Kidney epithelial cell (primary cell): Measurements from ENCODE around the gene GHRHR. TPM values are rescaled to one million over a fixed set of nuclear protein-coding genes. Genes with fewer than 3 reads are reported as not detected.

Experiments used
- DNase-seq: peaks from one replicate; pipeline ENCODE4 v3.0.0-alpha.2; 2010; ENCODE audit warnings: low read depth
- H3K27me3 ChIP-seq: 2 replicates; pipeline ENCODE4 v1.6.0; 2011; ENCODE audit warnings: low read length; ENCODE audit not compliant: control insufficient read depth, insufficient read depth
- H3K36me3 ChIP-seq: 2 replicates; pipeline ENCODE4 v1.5.1; 2011; ENCODE audit warnings: low read length; ENCODE audit not compliant: control insufficient read depth, insufficient read depth
- H3K4me3 ChIP-seq: 2 replicates; pipeline ENCODE4 v1.5.1; 2011; ENCODE audit warnings: low read depth, mild to moderate bottlenecking, control low read depth, low read length
- CTCF ChIP-seq: IDR thresholded peaks from 2 replicates; pipeline ENCODE4 v1.5.1; 2011; ENCODE audit warnings: mild to moderate bottlenecking, moderate library complexity, low read length, control low read depth, inconsistent platforms; ENCODE audit not compliant: insufficient read depth, poor library complexity, severe bottlenecking
- total RNA-seq: library from RNA; depleted of rRNA; stranded (reverse); fragments of >200 nt; gene quantifications from 2 replicates; pipeline ENCODE4 v1.2.3, GENCODE V29; 2015

GHRHR gene
- total RNA-seq, 1 donor from 2014 or later = not detected

GRCh38 chr7:31006857-31007256, 43.1 kb downstream of the GHRHR start:
- Histone ChIP-seq H3K4me3 (no peak overlapping the region), H3K27me3 (no peaks in the 10 kb centered on the region), H3K36me3 (no peaks in the 10 kb centered on the region)
- TF ChIP-seq CTCF = no peak
- no peak for DNase-seq

- no peak for TF ChIP-seq CTCF
- Histone ChIP-seq H3K4me3 (no peak overlapping the region), H3K27me3 (no peaks in the 10 kb centered on the region), H3K36me3 (no peaks in the 10 kb centered on the region)
- no peak for DNase-seq
Measured at GRCh38 chr7:31007634-31008033, 43.9 kb downstream of the GHRHR start.

GRCh38 chr7:31014826-31015225, 51.1 kb downstream of the GHRHR start:
- H3K36me3 ChIP-seq = no peaks in the 10 kb centered on the region
- no peak for DNase-seq
- TF ChIP-seq CTCF = no peak
- H3K27me3 ChIP-seq = peaks cover 2% of the 10 kb centered on the region
- no peak overlapping the region for H3K4me3 ChIP-seq

- peaks cover 2% of the 10 kb centered on the region for H3K27me3 ChIP-seq
- DNase-seq = no peak
- no peak for TF ChIP-seq CTCF
- H3K4me3 ChIP-seq = no peak overlapping the region
- H3K36me3 ChIP-seq = no peaks in the 10 kb centered on the region
Measured at GRCh38 chr7:31017032-31017675, 53.4 kb downstream of the GHRHR start.

GRCh38 chr7:31017721-31018120, 54.0 kb downstream of the GHRHR start:
- DNase-seq = no peak
- no peaks in the 10 kb centered on the region for H3K36me3 ChIP-seq
- no peak for TF ChIP-seq CTCF
- H3K27me3 ChIP-seq = peaks cover 2% of the 10 kb centered on the region
- H3K4me3 ChIP-seq = no peak overlapping the region

GRCh38 chr7:31019509-31019908, 55.8 kb downstream of the GHRHR start:
- TF ChIP-seq CTCF = no peak
- H3K36me3 ChIP-seq = no peaks in the 10 kb centered on the region
- DNase-seq = no peak
- H3K27me3 ChIP-seq = peaks cover 2% of the 10 kb centered on the region
- no peak overlapping the region for H3K4me3 ChIP-seq
